SK-N-SH treated with all-trans-retinoic acid at 6 μM for 48 hours (cell line): ENCODE results near the gene ATP5F1B.

Experiments used
- ARNTL ChIP-seq: fragments of 450-650 bp; formaldehyde crosslinking; IDR thresholded peaks from 2 replicates; pipeline ENCODE4 v1.5.0; 2020; ENCODE audit warnings: low read depth, mild to moderate bottlenecking, moderate library complexity, borderline replicate concordance
- BACH2 ChIP-seq: fragments of 250-450 bp; sonication (Bioruptor Pico); IDR thresholded peaks from 2 replicates; pipeline ENCODE4 v1.9.0; 2021; ENCODE audit warnings: mild to moderate bottlenecking, borderline replicate concordance
- ESRRG ChIP-seq: fragments of 250-450 bp; sonication (Bioruptor Pico); IDR thresholded peaks from 2 replicates; pipeline ENCODE4 v1.6.1; 2021; ENCODE audit warnings: mild to moderate bottlenecking
- RARB ChIP-seq: fragments of 250-450 bp; sonication (Bioruptor Pico); IDR thresholded peaks from 2 replicates; pipeline ENCODE4 v1.8.0; 2021; ENCODE audit warnings: mild to moderate bottlenecking, moderate library complexity
- SNAI2 ChIP-seq: fragments of 250-450 bp; sonication (Bioruptor Pico); IDR thresholded peaks from 2 replicates; pipeline ENCODE4 v1.5.0; 2020; ENCODE audit warnings: mild to moderate bottlenecking, moderate library complexity
- TCF4 ChIP-seq: fragments of 250-450 bp; sonication (Bioruptor Pico); IDR thresholded peaks from 2 replicates; pipeline ENCODE4 v1.8.0; 2021; ENCODE audit warnings: mild to moderate bottlenecking, moderate library complexity, borderline replicate concordance
- TOX ChIP-seq: fragments of 250-450 bp; sonication (Bioruptor Pico); IDR thresholded peaks from 2 replicates; pipeline ENCODE4 v1.8.0; 2021; ENCODE audit warnings: mild to moderate bottlenecking, moderate library complexity, borderline replicate concordance
- ZNF565 ChIP-seq: fragments of 450-650 bp; formaldehyde crosslinking; conservative IDR thresholded peaks from 2 replicates; pipeline ENCODE4 v1.5.0; 2020; ENCODE audit warnings: low read depth, mild to moderate bottlenecking, moderate library complexity

DNA sequence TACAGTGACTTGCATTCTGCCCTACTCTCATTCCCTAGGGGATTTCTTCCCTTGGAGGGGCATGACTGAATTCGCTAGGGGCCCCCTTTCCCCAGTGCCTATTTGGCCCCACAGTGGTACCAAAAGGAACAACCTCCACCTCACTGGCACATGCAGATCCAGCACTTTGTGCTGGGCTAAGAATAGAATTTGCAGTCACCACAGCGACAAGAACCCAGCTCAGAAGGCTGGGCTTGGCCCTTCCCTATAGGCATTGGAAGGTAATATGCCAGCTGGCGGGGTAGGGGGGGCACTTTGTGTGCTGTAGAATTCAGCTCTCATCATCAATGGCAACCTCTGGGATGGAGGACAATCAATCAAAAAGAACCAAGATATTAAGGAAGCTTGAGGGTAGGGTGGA is 29.5 kb downstream of the ATP5F1B start:
- no peak for TF ChIP-seq RARB
- TF ChIP-seq ARNTL (CRISPR knock-in tag), result no peak
- no peak for TF ChIP-seq TCF4 (CRISPR knock-in tag)
- no peak for TF ChIP-seq BACH2 (CRISPR knock-in tag)
- TF ChIP-seq TOX (CRISPR knock-in tag), result no peak
- no peak for TF ChIP-seq SNAI2
- TF ChIP-seq ZNF565 (CRISPR knock-in tag), result no peak
- TF ChIP-seq ESRRG, result no peak
